H1 (cell line): ENCODE measurements around the gene TPD52L1. TPM values are rescaled to one million over a fixed set of nuclear protein-coding genes. Genes with fewer than 3 reads are reported as not detected.

Experiments
- CTCF ChIA-PET: fragments of 300-600 bp; sonication (Branson Sonifier 250); formaldehyde crosslinking; loops from one replicate; lab custom pipeline; 2021; ENCODE audit not compliant: partially characterized antibody; lab: Charles Lee
- POLR2A ChIA-PET: fragments of 300-600 bp; sonication (Branson Sonifier 250); formaldehyde crosslinking; loops from one replicate; lab custom pipeline; 2021; ENCODE audit warnings: inconsistent platforms; ENCODE audit not compliant: partially characterized antibody; lab: Charles Lee
- DNase-seq, 2 experiments: peaks; one replicate each; pipeline versions ENCODE4 v3.0.0 to v3.0.0-alpha.2; 2010 to 2022; ENCODE audit warnings: low spot score in 2 of 2, low read depth in 1 of 2, mixed read lengths in 1 of 2
- FAIRE-seq: peaks from 2 replicates; lab custom pipeline; 2011; peaks lifted over from hg19 to GRCh38; lab: Jason Lieb, UNC
- H2AFZ ChIP-seq: 2 replicates; pipeline ENCODE4 v1.8.1; 2012; ENCODE audit warnings: low read length, inconsistent platforms
- H2AK5ac ChIP-seq: 2 replicates; pipeline ENCODE4 v1.6.1; 2013; ENCODE audit warnings: low read depth, low read length
- H2BK120ac ChIP-seq: replicated peaks from 2 replicates; pipeline ENCODE3; 2013; ENCODE audit warnings: low read depth, low read length, inconsistent platforms
- H2BK12ac ChIP-seq: 2 replicates; pipeline ENCODE4 v1.6.1; 2013; ENCODE audit warnings: low read depth, low read length
- H2BK15ac ChIP-seq: 2 replicates; pipeline ENCODE4 v1.6.1; 2013; ENCODE audit warnings: low read length
- H2BK20ac ChIP-seq: 2 replicates; pipeline ENCODE4 v1.6.1; 2013; ENCODE audit warnings: low read length
- H2BK5ac ChIP-seq: 2 replicates; pipeline ENCODE4 v1.6.1; 2013; ENCODE audit warnings: low read depth, low read length
- H3K14ac ChIP-seq: 2 replicates; pipeline ENCODE4 v1.6.1; 2013; ENCODE audit warnings: inconsistent platforms; ENCODE audit not compliant: insufficient read length
- H3K18ac ChIP-seq: 2 replicates; pipeline ENCODE4 v1.6.1; 2013; ENCODE audit warnings: low read length; ENCODE audit errors: extremely low read depth
- H3K23ac ChIP-seq: 2 replicates; pipeline ENCODE4 v1.6.1; 2013; ENCODE audit warnings: inconsistent platforms; ENCODE audit not compliant: insufficient read length
- H3K23me2 ChIP-seq: 2 replicates; pipeline ENCODE4 v1.6.1; 2013; ENCODE audit warnings: low read depth, low read length
- H3K27ac ChIP-seq: 2 replicates; pipeline ENCODE4 v1.6.1; 2011; ENCODE audit warnings: low read depth, low read length, inconsistent platforms
- H3K27me3 ChIP-seq, 4 experiments: replicated peaks in 1 of 4; 1 replicate in 1 of 4; 2 replicates in 3 of 4; pipeline versions ENCODE4 v1.6.1 to v1.8.1; 2011 to 2013; ENCODE audit warnings: low read length in 3 of 4, mild to moderate bottlenecking in 3 of 4, inconsistent platforms in 2 of 4, mixed read lengths in 2 of 4, moderate library complexity in 1 of 4; ENCODE audit not compliant: control insufficient read depth in 3 of 4, insufficient read depth in 3 of 4; ENCODE audit errors: extremely low read depth in 1 of 4
- H3K36me3 ChIP-seq, 4 experiments: 2 replicates each; pipeline versions ENCODE4 v1.6.1 to v1.8.1; 2011 to 2013; ENCODE audit warnings: mild to moderate bottlenecking in 4 of 4, low read length in 3 of 4, moderate library complexity in 2 of 4, control low read depth in 1 of 4, inconsistent platforms in 1 of 4; ENCODE audit not compliant: insufficient read depth in 4 of 4, control insufficient read depth in 2 of 4
- H3K4ac ChIP-seq: replicated peaks from 2 replicates; pipeline ENCODE3; 2013; ENCODE audit warnings: low read length, low read depth, mixed read lengths, inconsistent platforms; ENCODE audit not compliant: insufficient read length
- H3K4me1 ChIP-seq, 4 experiments: replicated peaks in 1 of 4; 1 replicate in 1 of 4; 2 replicates in 3 of 4; pipeline versions ENCODE4 v1.6.1 to v1.8.1; 2011 to 2013; ENCODE audit warnings: low read length in 3 of 4, inconsistent platforms in 2 of 4, mixed read lengths in 1 of 4; ENCODE audit not compliant: insufficient read depth in 4 of 4, control insufficient read depth in 3 of 4
- H3K4me2 ChIP-seq, 2 experiments: 2 replicates each; pipeline versions ENCODE4 v1.6.1 to v1.8.1; 2011 to 2013; ENCODE audit warnings: low read depth in 2 of 2, low read length in 2 of 2, control low read depth in 1 of 2, inconsistent platforms in 1 of 2, mild to moderate bottlenecking in 1 of 2; ENCODE audit not compliant: insufficient read depth in 1 of 2
- H3K4me3 ChIP-seq, 4 experiments: fragments of 200-600, 300-600 bp in 1 of 4; sonication (generic), shearing (Covaris generic), sonication (Bioruptor Twin) in 1 of 4; 2 replicates each; pipeline versions ENCODE4 v1.5.1 to v1.8.1; 2011 to 2016; ENCODE audit warnings: low read length in 4 of 4, low read depth in 3 of 4, control low read depth in 2 of 4, inconsistent platforms in 2 of 4, mild to moderate bottlenecking in 2 of 4, mixed read lengths in 1 of 4, moderate library complexity in 1 of 4; ENCODE audit not compliant: insufficient read depth in 2 of 4; ENCODE audit errors: extremely low read depth in 1 of 4
- H3K56ac ChIP-seq: replicated peaks from 2 replicates; pipeline ENCODE3; 2013; ENCODE audit warnings: low read depth, mild to moderate bottlenecking, mixed read lengths, low read length, inconsistent platforms; ENCODE audit not compliant: insufficient read length
- H3K79me1 ChIP-seq: 2 replicates; pipeline ENCODE4 v1.6.1; 2013; ENCODE audit warnings: low read depth, low read length, control low read depth
- H3K79me2 ChIP-seq, 2 experiments: 2 replicates each; pipeline versions ENCODE4 v1.6.1 to v1.8.1; 2012 to 2013; ENCODE audit warnings: low read length in 2 of 2, mild to moderate bottlenecking in 2 of 2, inconsistent platforms in 1 of 2; ENCODE audit not compliant: insufficient read depth in 2 of 2, control insufficient read depth in 1 of 2
- H3K9ac ChIP-seq, 4 experiments: replicated peaks in 1 of 4; 1 replicate in 1 of 4; 2 replicates in 3 of 4; pipeline versions ENCODE4 v1.6.1 to v1.8.1; 2011 to 2013; ENCODE audit warnings: low read depth in 3 of 4, low read length in 3 of 4, control low read depth in 2 of 4, mild to moderate bottlenecking in 2 of 4, moderate library complexity in 2 of 4, inconsistent platforms in 1 of 4; ENCODE audit errors: extremely low read depth in 1 of 4
- H3K9me3 ChIP-seq, 2 experiments: 2 replicates each; pipeline versions ENCODE4 v1.6.1 to v1.8.1; 2012 to 2013; ENCODE audit warnings: mild to moderate bottlenecking in 2 of 2, moderate library complexity in 2 of 2, control low read depth in 1 of 2, inconsistent platforms in 1 of 2, low read depth in 1 of 2, low read length in 1 of 2, mixed read lengths in 1 of 2; ENCODE audit not compliant: insufficient read depth in 2 of 2
- H4K20me1 ChIP-seq, 2 experiments: replicated peaks in 1 of 2; 2 replicates each; pipeline versions ENCODE3 to v1.8.1; 2011 to 2013; ENCODE audit warnings: inconsistent platforms in 2 of 2, low read length in 2 of 2, mild to moderate bottlenecking in 1 of 2; ENCODE audit not compliant: insufficient read depth in 2 of 2, control insufficient read depth in 1 of 2
- H4K5ac ChIP-seq: 2 replicates; pipeline ENCODE4 v1.6.1; 2013; ENCODE audit warnings: low read length, low read depth, mixed read lengths, inconsistent platforms; ENCODE audit not compliant: insufficient read length
- H4K8ac ChIP-seq: 2 replicates; pipeline ENCODE4 v1.8.0; 2013; ENCODE audit warnings: mild to moderate bottlenecking, moderate library complexity, low read length, inconsistent platforms; ENCODE audit not compliant: insufficient read depth; ENCODE audit errors: extremely low read depth
- H4K91ac ChIP-seq: replicated peaks from 2 replicates; pipeline ENCODE3; 2013; ENCODE audit warnings: low read length, mixed read lengths, inconsistent platforms; ENCODE audit not compliant: insufficient read length
- CBX5 ChIP-seq: fragments of 300-800, 300-1000 bp; sonication (generic); IDR thresholded peaks from 2 replicates; pipeline ENCODE4 v1.7.1; 2016; ENCODE audit warnings: antibody characterized with exemption, low read length, low read depth
- CEBPB ChIP-seq: IDR thresholded peaks from 2 replicates; pipeline ENCODE4 v1.6.1; 2012; ENCODE audit warnings: low read depth, low read length
- CHD2 ChIP-seq: IDR thresholded peaks from 2 replicates; pipeline ENCODE4 v1.6.1; 2012; ENCODE audit warnings: low read length, improper control_type of control experiment
- CREB1 ChIP-seq: IDR thresholded peaks from 2 replicates; pipeline ENCODE4 v1.6.1; 2012; ENCODE audit warnings: inconsistent platforms
- CTBP2 ChIP-seq: IDR thresholded peaks from 2 replicates; pipeline ENCODE4 v1.7.0; 2011; ENCODE audit warnings: borderline replicate concordance, mild to moderate bottlenecking, moderate library complexity, mixed read lengths, low read length; ENCODE audit not compliant: insufficient read depth, insufficient read length
- EGR1 ChIP-seq: IDR thresholded peaks from 2 replicates; pipeline ENCODE4 v1.6.1; 2011; ENCODE audit warnings: low read depth, low read length, borderline replicate concordance
- HDAC6 ChIP-seq: IDR thresholded peaks from one replicate; pipeline ENCODE4 v1.7.1; 2012; ENCODE audit warnings: low read depth, mild to moderate bottlenecking, inconsistent platforms, low read length, moderate library complexity
- JUN ChIP-seq: IDR thresholded peaks from 2 replicates; pipeline ENCODE4 v1.6.1; 2011; ENCODE audit warnings: low read depth, mild to moderate bottlenecking, improper control_type of control experiment, low read length
- JUND ChIP-seq: IDR thresholded peaks from 2 replicates; pipeline ENCODE4 v1.6.1; 2011; ENCODE audit warnings: mild to moderate bottlenecking, improper control_type of control experiment, low read length
- KDM4A ChIP-seq: IDR thresholded peaks from one replicate; pipeline ENCODE4 v1.7.1; 2012; ENCODE audit warnings: low read depth, mild to moderate bottlenecking, moderate library complexity, low read length, inconsistent platforms; ENCODE audit not compliant: severe bottlenecking
- RAD21 ChIP-seq, 2 experiments: IDR thresholded peaks in 1 of 2; conservative IDR thresholded peaks in 1 of 2; 2 replicates each; pipeline ENCODE4 v1.6.1; 2011; ENCODE audit warnings: low read depth in 2 of 2, low read length in 2 of 2, improper control_type of control experiment in 1 of 2, inconsistent platforms in 1 of 2, mild to moderate bottlenecking in 1 of 2, moderate library complexity in 1 of 2
- RNF2 ChIP-seq: fragments of 200-900, 300-1000 bp; sonication (generic); IDR thresholded peaks from 2 replicates; pipeline ENCODE4 v1.7.1; 2016; ENCODE audit warnings: borderline replicate concordance, low read depth, mild to moderate bottlenecking, antibody characterized with exemption, low read length; ENCODE audit not compliant: poor library complexity, severe bottlenecking; ENCODE audit errors: missing control alignments
- SP2 ChIP-seq: IDR thresholded peaks from 2 replicates; pipeline ENCODE4 v1.6.1; 2012; ENCODE audit warnings: mild to moderate bottlenecking, low read length, inconsistent platforms
- SUZ12 ChIP-seq: fragments of 200-600 bp; sonication (generic); IDR thresholded peaks from 2 replicates; pipeline ENCODE4 v1.6.1; 2012; ENCODE audit warnings: mild to moderate bottlenecking, inconsistent platforms, low read length, moderate library complexity, mixed read lengths
- WGBS, 2 experiments: shearing (Covaris generic) in 1 of 2; methylation state at CpG; one replicate each; pipeline versions ENCODE4 v1.1.6 to v1.1.7; 2013 to 2015; ENCODE audit warnings: low lambda C conversion rate in 2 of 2, mixed read lengths in 2 of 2, inconsistent platforms in 1 of 2, low coverage in 1 of 2, missing lambda C conversion rate in 1 of 2; ENCODE audit not compliant: insufficient replicate concordance in 2 of 2, insufficient coverage in 1 of 2, insufficient read length in 1 of 2; ENCODE audit errors: extremely low coverage in 1 of 2, missing lambda C conversion rate in 1 of 2; 5-methylcytosine and 5-hydroxymethylcytosine counted together
- polyA plus RNA-seq, 7 experiments: library from polyadenylated mRNA; depleted of rRNA in 3 of 7; stranded (reverse) in 5 of 7; unstranded in 2 of 7; fragments of >200 nt in 5 of 7; fragments of 200-250 nt in 2 of 7; gene quantifications; 1 replicate in 5 of 7; 2 replicates in 1 of 7; 4 replicates in 1 of 7; pipeline versions ENCODE4 v1.2.1 to v1.2.3, GENCODE V29; 2011 to 2013; ENCODE audit warnings: missing spikeins in 2 of 7, mixed read lengths in 2 of 7
- total RNA-seq: library from RNA; stranded (reverse); fragmentation: NEBNext Ultra II Directional; extraction: Animal tissue kit (Norgen Biotek cat#: 25700); gene quantifications from 2 replicates; pipeline ENCODE4 v1.2.1, GENCODE V29; 2021

The TPD52L1 gene
- total and polyA plus RNA-seq, 2 of the 8 experiments (the other 6 are each of a cell fraction or from before 2014, with no cell fraction given), result 7.4 to 14.2 TPM

GRCh38 chr6:125293587-125293986, 140.0 kb downstream of the TPD52L1 start:
- Histone ChIP-seq H3K14ac (no peak overlapping the region), H3K27ac (no peak overlapping the region), H2BK20ac (no peak overlapping the region), H3K4me3 (no peak overlapping the region), H3K9ac (no peak overlapping the region), H2AK5ac (no peak overlapping the region), H2BK120ac (no peak overlapping the region), H2AFZ (no peak overlapping the region), H3K23ac (no peak overlapping the region), H3K23me2 (no peaks in the 10 kb centered on the region), H3K4me2 (no peak overlapping the region), H4K20me1 (peaks cover 0 to 3% of the 10 kb centered on the region in 2 experiments), H2BK15ac (no peak overlapping the region), H3K4ac (no peak overlapping the region), H4K91ac (no peak overlapping the region), H3K27me3 (no peaks in the 10 kb centered on the region), H3K4me1 (no peaks in the 10 kb centered on the region), H3K56ac (no peak overlapping the region), H3K79me2 (no peaks in the 10 kb centered on the region), H2BK5ac (no peak overlapping the region), H4K5ac (no peak overlapping the region), H4K8ac (no peak overlapping the region), H3K36me3 (peaks cover 8 to 37% (median 26%) of the 10 kb centered on the region in 4 experiments), H3K18ac (no peak overlapping the region), H3K79me1 (no peaks in the 10 kb centered on the region; the same call in 1 of the 2 replicates), H2BK12ac (no peak overlapping the region), H3K9me3 (no peaks in the 10 kb centered on the region)
- POLR2A ChIA-PET, result interaction anchor here (1.2 to 1.8 kb wide), 2 partner anchors 13 to 14 kb away, joined by 3 to 5 read pairs; no protein-coding TSS in a partner anchor
- 96% methylated on average over 3 of the region's 3 CpGs; no CpG with 5 or more reads in 1 of the 2 experiments for whole genome bisulfite sequencing, 2 experiments
- FAIRE-seq, result no peak
- CTCF ChIA-PET, result interaction anchor here (0.6 to 1.0 kb wide), 2 partner anchors 153 to 423 kb away, joined by 3 read pairs; no protein-coding TSS in a partner anchor
- DNase-seq, result no peak
- TF ChIP-seq SP2, result no peak
- TF ChIP-seq CEBPB, result no peak
- no peak for TF ChIP-seq CHD2
- TF ChIP-seq RNF2, result no peak
- TF ChIP-seq JUN, result no peak
- no peak for TF ChIP-seq CREB1
- TF ChIP-seq EGR1, result no peak
- no peak for TF ChIP-seq JUND
- no peak for TF ChIP-seq CTBP2
- TF ChIP-seq SUZ12, result no peak
- no peak for TF ChIP-seq HDAC6
- TF ChIP-seq KDM4A, result no peak
- TF ChIP-seq RAD21 (IDR thresholded peaks at IDR 0.05 in 1 of 2, conservative IDR thresholded peaks at IDR 0.05 in 1 of 2; ENCODE audit: low read depth in 2 of 2, low read length in 2 of 2), result no peak
- TF ChIP-seq CBX5, result no peak
